ENCODE results near the gene MYPOP.

DNA sequence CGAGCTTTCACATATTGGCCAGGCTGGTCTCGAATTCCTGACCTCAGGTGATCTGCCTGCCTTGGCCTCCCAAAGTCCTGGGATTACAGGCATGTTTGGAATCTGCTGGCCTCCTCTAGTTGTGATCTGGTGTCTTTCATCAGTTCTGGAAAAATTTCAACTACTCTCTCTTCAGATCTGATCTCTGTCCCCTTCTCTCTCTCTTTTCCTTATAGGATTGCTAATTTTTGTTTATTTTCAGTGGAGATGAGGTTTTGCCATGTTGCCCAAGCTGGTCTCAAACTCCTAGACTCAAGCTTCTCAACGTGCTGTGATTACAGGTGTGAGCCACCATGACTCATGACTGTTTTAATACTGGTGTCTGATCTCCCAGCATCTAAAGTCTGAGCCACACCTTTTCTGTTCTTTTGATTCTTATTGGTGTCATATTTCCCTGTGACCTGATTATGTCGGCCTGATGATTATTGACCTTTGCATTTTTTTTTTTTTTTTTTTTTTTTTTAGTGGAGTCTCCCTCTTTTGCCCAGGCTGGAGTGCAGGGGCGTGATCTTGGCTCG lies 22.6 kb upstream of the MYPOP start:
- TF ChIP-seq, protein P1, sequence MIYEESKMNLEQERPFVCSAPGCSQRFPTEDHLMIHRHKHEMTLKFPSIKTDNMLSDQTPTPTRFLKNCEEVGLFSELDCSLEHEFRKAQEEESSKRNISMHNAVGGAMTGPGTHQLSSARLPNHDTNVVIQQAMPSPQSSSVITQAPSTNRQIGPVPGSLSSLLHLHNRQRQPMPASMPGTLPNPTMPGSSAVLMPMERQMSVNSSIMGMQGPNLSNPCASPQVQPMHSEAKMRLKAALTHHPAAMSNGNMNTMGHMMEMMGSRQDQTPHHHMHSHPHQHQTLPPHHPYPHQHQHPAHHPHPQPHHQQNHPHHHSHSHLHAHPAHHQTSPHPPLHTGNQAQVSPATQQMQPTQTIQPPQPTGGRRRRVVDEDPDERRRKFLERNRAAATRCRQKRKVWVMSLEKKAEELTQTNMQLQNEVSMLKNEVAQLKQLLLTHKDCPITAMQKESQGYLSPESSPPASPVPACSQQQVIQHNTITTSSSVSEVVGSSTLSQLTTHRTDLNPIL (CRISPR knock-in tag; IDR thresholded peaks at IDR 0.05; ENCODE audit: low read depth) = no peak
- TF ChIP-seq, protein P2, sequence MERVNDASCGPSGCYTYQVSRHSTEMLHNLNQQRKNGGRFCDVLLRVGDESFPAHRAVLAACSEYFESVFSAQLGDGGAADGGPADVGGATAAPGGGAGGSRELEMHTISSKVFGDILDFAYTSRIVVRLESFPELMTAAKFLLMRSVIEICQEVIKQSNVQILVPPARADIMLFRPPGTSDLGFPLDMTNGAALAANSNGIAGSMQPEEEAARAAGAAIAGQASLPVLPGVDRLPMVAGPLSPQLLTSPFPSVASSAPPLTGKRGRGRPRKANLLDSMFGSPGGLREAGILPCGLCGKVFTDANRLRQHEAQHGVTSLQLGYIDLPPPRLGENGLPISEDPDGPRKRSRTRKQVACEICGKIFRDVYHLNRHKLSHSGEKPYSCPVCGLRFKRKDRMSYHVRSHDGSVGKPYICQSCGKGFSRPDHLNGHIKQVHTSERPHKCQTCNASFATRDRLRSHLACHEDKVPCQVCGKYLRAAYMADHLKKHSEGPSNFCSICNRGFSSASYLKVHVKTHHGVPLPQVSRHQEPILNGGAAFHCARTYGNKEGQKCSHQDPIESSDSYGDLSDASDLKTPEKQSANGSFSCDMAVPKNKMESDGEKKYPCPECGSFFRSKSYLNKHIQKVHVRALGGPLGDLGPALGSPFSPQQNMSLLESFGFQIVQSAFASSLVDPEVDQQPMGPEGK (CRISPR knock-in tag; IDR thresholded peaks at IDR 0.05; ENCODE audit: borderline replicate concordance) = no peak
- TF ChIP-seq ZC3H10 (CRISPR knock-in tag; IDR thresholded peaks at IDR 0.05) (no peak), RARB (CRISPR knock-in tag; IDR thresholded peaks at IDR 0.05) (no peak), TCF4 (CRISPR knock-in tag; IDR thresholded peaks at IDR 0.05; ENCODE audit: borderline replicate concordance) (no peak), ZNF565 (CRISPR knock-in tag; conservative IDR thresholded peaks at IDR 0.05; ENCODE audit: low read depth) (no peak), ZFP30 (CRISPR knock-in tag; IDR thresholded peaks at IDR 0.05) (no peak), ZFP3 (CRISPR knock-in tag; IDR thresholded peaks at IDR 0.05) (no peak)
- TF ChIP-seq, protein P3, sequence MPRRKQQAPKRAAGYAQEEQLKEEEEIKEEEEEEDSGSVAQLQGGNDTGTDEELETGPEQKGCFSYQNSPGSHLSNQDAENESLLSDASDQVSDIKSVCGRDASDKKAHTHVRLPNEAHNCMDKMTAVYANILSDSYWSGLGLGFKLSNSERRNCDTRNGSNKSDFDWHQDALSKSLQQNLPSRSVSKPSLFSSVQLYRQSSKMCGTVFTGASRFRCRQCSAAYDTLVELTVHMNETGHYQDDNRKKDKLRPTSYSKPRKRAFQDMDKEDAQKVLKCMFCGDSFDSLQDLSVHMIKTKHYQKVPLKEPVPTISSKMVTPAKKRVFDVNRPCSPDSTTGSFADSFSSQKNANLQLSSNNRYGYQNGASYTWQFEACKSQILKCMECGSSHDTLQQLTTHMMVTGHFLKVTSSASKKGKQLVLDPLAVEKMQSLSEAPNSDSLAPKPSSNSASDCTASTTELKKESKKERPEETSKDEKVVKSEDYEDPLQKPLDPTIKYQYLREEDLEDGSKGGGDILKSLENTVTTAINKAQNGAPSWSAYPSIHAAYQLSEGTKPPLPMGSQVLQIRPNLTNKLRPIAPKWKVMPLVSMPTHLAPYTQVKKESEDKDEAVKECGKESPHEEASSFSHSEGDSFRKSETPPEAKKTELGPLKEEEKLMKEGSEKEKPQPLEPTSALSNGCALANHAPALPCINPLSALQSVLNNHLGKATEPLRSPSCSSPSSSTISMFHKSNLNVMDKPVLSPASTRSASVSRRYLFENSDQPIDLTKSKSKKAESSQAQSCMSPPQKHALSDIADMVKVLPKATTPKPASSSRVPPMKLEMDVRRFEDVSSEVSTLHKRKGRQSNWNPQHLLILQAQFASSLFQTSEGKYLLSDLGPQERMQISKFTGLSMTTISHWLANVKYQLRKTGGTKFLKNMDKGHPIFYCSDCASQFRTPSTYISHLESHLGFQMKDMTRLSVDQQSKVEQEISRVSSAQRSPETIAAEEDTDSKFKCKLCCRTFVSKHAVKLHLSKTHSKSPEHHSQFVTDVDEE (CRISPR knock-in tag; IDR thresholded peaks at IDR 0.05) = no peak
